CD14-positive monocyte (primary cell): ENCODE measurements around the gene KRIT1. TPM values are rescaled to one million over a fixed set of nuclear protein-coding genes. Genes with fewer than 3 reads are reported as not detected.

Source experiments
- DNase-seq, 3 donors: peaks; one replicate each; pipeline ENCODE4 v3.0.0-alpha.2; 2011 to 2022
- H2AFZ ChIP-seq: 2 replicates; pipeline ENCODE4 v1.6.0; 2012; ENCODE audit warnings: mild to moderate bottlenecking, low read depth, low read length, inconsistent platforms; ENCODE audit not compliant: insufficient read depth, poor library complexity, severe bottlenecking
- H3K27ac ChIP-seq, 2 donors: 1 replicate in 1 of 2; 2 replicates in 1 of 2; pipeline ENCODE4 v1.5.1; 2012 to 2013; ENCODE audit warnings: low read length in 2 of 2, control low read depth in 1 of 2, inconsistent platforms in 1 of 2, low read depth in 1 of 2, mild to moderate bottlenecking in 1 of 2
- H3K27me3 ChIP-seq, 2 donors: one replicate each; pipeline versions ENCODE4 v1.6.0 to v1.6.1; 2011 to 2013; ENCODE audit warnings: low read length in 2 of 2; ENCODE audit not compliant: control insufficient read depth in 2 of 2, insufficient read depth in 2 of 2
- H3K36me3 ChIP-seq, 2 donors: replicated peaks in 1 of 2; 1 replicate in 1 of 2; 2 replicates in 1 of 2; pipeline versions ENCODE4 v1.5.1 to v1.6.1; 2012 to 2013; ENCODE audit warnings: low read length in 2 of 2, control low read depth in 1 of 2, inconsistent platforms in 1 of 2, mild to moderate bottlenecking in 1 of 2; ENCODE audit not compliant: insufficient read depth in 2 of 2, control insufficient read depth in 1 of 2
- H3K4me1 ChIP-seq, 2 donors: 1 replicate in 1 of 2; 2 replicates in 1 of 2; pipeline versions ENCODE4 v1.5.1 to v1.6.1; 2012 to 2013; ENCODE audit warnings: low read length in 2 of 2, control low read depth in 1 of 2, inconsistent platforms in 1 of 2, mild to moderate bottlenecking in 1 of 2, moderate library complexity in 1 of 2; ENCODE audit not compliant: insufficient read depth in 2 of 2, control insufficient read depth in 1 of 2
- H3K4me2 ChIP-seq: replicated peaks from 2 replicates; pipeline ENCODE3; 2012; ENCODE audit warnings: low read length, moderate library complexity, mild to moderate bottlenecking; ENCODE audit not compliant: poor library complexity, severe bottlenecking; ENCODE audit errors: extremely low read depth
- H3K4me3 ChIP-seq, 3 experiments: fragments of 200-600 bp in 1 of 3; sonication (generic) in 1 of 3; replicated peaks in 1 of 3; 1 replicate in 2 of 3; 2 replicates in 1 of 3; pipeline ENCODE4 v1.5.1; 2011 to 2013; ENCODE audit warnings: low read length in 3 of 3, mild to moderate bottlenecking in 3 of 3, control low read depth in 2 of 3, low read depth in 2 of 3, inconsistent platforms in 1 of 3, moderate library complexity in 1 of 3
- H3K79me2 ChIP-seq: 2 replicates; pipeline ENCODE4 v1.6.0; 2012; ENCODE audit warnings: mild to moderate bottlenecking, control low read depth, inconsistent platforms, low read length, moderate library complexity; ENCODE audit not compliant: insufficient read depth
- H3K9ac ChIP-seq: 2 replicates; pipeline ENCODE4 v1.6.0; 2017; ENCODE audit warnings: low read length, mild to moderate bottlenecking; ENCODE audit not compliant: insufficient read depth, poor library complexity, severe bottlenecking
- H3K9me3 ChIP-seq, 2 donors: replicated peaks in 1 of 2; 1 replicate in 1 of 2; 2 replicates in 1 of 2; pipeline versions ENCODE4 v1.5.1 to v1.6.1; 2012 to 2013; ENCODE audit warnings: low read length in 2 of 2, control low read depth in 1 of 2; ENCODE audit not compliant: control insufficient read depth in 1 of 2, insufficient read depth in 1 of 2
- H4K20me1 ChIP-seq: 2 replicates; pipeline ENCODE4 v1.6.0; 2012; ENCODE audit warnings: mild to moderate bottlenecking, low read length, control low read depth, moderate library complexity; ENCODE audit not compliant: insufficient read depth
- H3K27ac Mint-ChIP-seq, 7 donors: one replicate each; pipeline ENCODE4 v1.8.0; 2020; ENCODE audit warnings: mild to moderate bottlenecking in 7 of 7, mixed read lengths in 7 of 7, moderate library complexity in 6 of 7, inconsistent platforms in 2 of 7
- H3K27me3 Mint-ChIP-seq, 3 donors: one replicate each; pipeline ENCODE4 v1.8.0; 2021 to 2022; ENCODE audit warnings: low read depth in 3 of 3, mild to moderate bottlenecking in 3 of 3, mixed read lengths in 3 of 3, moderate library complexity in 3 of 3, inconsistent platforms in 1 of 3
- H3K36me3 Mint-ChIP-seq, 2 donors: one replicate each; pipeline ENCODE4 v1.8.0; 2020; ENCODE audit warnings: mixed read lengths in 2 of 2, inconsistent platforms in 1 of 2, mild to moderate bottlenecking in 1 of 2
- H3K4me1 Mint-ChIP-seq: one replicate; pipeline ENCODE4 v1.8.0; 2020; ENCODE audit warnings: mild to moderate bottlenecking, mixed read lengths
- H3K4me3 Mint-ChIP-seq, 2 donors: one replicate each; pipeline ENCODE4 v1.8.0; 2020; ENCODE audit warnings: mild to moderate bottlenecking in 2 of 2, mixed read lengths in 2 of 2, moderate library complexity in 1 of 2
- H3K9me3 Mint-ChIP-seq, 7 donors: one replicate each; pipeline ENCODE4 v1.8.0; 2020 to 2022; ENCODE audit warnings: mixed read lengths in 7 of 7, mild to moderate bottlenecking in 6 of 7, moderate library complexity in 6 of 7, inconsistent platforms in 2 of 7
- WGBS: methylation state at CpG from one replicate; pipeline ENCODE4 v1.1.5; 2013; ENCODE audit warnings: missing lambda C conversion rate; ENCODE audit not compliant: insufficient coverage; 5-methylcytosine and 5-hydroxymethylcytosine counted together
- intact Hi-C, 2 donors: fragments of 100-400 bp; cut with micrococcal nuclease; formaldehyde crosslinking; loops; one replicate each; pipeline versions ENCODE4 v1.15.0 to v1.15.1; 2023
- polyA plus RNA-seq, 3 donors: library from polyadenylated mRNA; depleted of rRNA in 1 of 3; unstranded in 2 of 3; stranded (reverse) in 1 of 3; fragments of 300-500 nt in 2 of 3; fragments of >200 nt in 1 of 3; fragmentation: Illumina TruSeq in 2 of 3; gene quantifications; 1 replicate in 2 of 3; 2 replicates in 1 of 3; pipeline ENCODE4 v1.2.3, GENCODE V29; 2012 to 2021
- TF ChIP-seq, protein P1 (sequence below): fragments of 200-600 bp; IDR thresholded peaks from one replicate; pipeline ENCODE4 v1.8.0; 2022; ENCODE audit warnings: antibody characterized with exemption, mild to moderate bottlenecking

Gene KRIT1
- polyA plus RNA-seq, 3 donors, result 4.7 to 28.8 (median 6.8) TPM

DNA sequence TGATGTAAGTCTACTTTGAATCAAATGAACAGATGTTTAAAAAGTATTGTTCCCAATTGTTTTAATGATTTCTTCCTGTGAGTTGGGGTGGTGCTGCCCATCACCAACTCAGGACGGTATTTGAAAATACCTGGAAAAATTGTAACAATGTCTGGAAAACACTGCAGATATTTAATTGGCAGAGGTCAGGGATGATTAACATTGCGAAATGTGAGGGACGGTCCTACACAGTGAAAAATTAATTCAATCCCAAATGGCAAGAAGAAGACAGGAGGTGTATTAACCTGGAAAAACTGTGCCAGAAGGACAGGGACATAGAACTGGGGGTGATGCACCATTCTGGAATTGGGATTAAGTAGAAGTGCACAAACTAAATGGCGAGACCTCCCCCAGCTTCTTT, 29.6 kb upstream of the KRIT1 start:
- Histone ChIP-seq H3K27ac (no peak overlapping the region), H3K4me2 (no peak overlapping the region), H3K4me3 (no peak overlapping the region), H3K36me3 (peaks cover 0 to 1% of the 10 kb centered on the region in 2 donors), H3K27me3 (no peaks in the 10 kb centered on the region), H3K9ac (no peak overlapping the region), H3K79me2 (peaks cover 3% of the 10 kb centered on the region), H4K20me1 (peaks cover 4% of the 10 kb centered on the region), H3K4me1 (no peaks in the 10 kb centered on the region), H2AFZ (no peak overlapping the region), H3K9me3 (peaks cover 2 to 3% of the 10 kb centered on the region in 2 donors)
- no peaks in the 10 kb centered on the region for H3K4me1 Mint-ChIP-seq
- peaks cover 5 to 11% of the 10 kb centered on the region in 2 donors for H3K36me3 Mint-ChIP-seq
- H3K9me3 Mint-ChIP-seq, result peaks cover 4 to 8% (median 7%) of the 10 kb centered on the region in 7 donors
- intact Hi-C loops, result no loop called here
- TF ChIP-seq, protein P1, sequence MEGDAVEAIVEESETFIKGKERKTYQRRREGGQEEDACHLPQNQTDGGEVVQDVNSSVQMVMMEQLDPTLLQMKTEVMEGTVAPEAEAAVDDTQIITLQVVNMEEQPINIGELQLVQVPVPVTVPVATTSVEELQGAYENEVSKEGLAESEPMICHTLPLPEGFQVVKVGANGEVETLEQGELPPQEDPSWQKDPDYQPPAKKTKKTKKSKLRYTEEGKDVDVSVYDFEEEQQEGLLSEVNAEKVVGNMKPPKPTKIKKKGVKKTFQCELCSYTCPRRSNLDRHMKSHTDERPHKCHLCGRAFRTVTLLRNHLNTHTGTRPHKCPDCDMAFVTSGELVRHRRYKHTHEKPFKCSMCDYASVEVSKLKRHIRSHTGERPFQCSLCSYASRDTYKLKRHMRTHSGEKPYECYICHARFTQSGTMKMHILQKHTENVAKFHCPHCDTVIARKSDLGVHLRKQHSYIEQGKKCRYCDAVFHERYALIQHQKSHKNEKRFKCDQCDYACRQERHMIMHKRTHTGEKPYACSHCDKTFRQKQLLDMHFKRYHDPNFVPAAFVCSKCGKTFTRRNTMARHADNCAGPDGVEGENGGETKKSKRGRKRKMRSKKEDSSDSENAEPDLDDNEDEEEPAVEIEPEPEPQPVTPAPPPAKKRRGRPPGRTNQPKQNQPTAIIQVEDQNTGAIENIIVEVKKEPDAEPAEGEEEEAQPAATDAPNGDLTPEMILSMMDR, result no peak
- H3K27ac Mint-ChIP-seq, result no peak overlapping the region
- peaks cover 0 to 3% (median 0%) of the 10 kb centered on the region in 3 donors for H3K27me3 Mint-ChIP-seq
- WGBS, result 100% methylated on average over 2 of the region's 4 CpGs
- DNase-seq, result no peak
- no peak overlapping the region for H3K4me3 Mint-ChIP-seq

DNA sequence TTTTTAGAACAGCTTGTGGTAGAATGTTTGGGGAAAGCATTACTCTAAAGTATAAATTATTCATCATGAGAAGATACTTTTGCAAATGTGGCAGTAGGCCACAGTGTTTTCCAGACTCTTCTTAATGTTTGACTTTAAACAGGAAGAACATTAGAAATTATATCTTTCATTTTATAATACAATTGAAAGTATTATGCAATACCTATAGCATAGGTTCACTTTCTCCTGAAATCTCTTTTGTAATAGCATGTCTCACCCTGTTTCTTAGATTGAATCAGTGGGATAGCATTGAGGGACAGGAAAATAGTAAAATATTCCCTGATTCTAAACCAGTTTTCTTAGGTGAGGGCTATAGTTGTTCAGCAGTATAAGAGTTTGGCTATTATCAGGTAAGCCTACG, 23.2 kb upstream of the KRIT1 start:
- H3K36me3 ChIP-seq, result no peaks in the 10 kb centered on the region
- H3K9me3 ChIP-seq, result peaks cover 0 to 4% of the 10 kb centered on the region in 2 donors
- no peaks in the 10 kb centered on the region for H3K27me3 ChIP-seq
- H3K27ac ChIP-seq, result no peak overlapping the region
- WGBS, result no CpG with 5 or more reads among the region's 1 CpG
- H3K4me3 Mint-ChIP-seq, result no peak overlapping the region
- intact Hi-C loops, result no loop called here
- H4K20me1 ChIP-seq, result peaks cover 4% of the 10 kb centered on the region
- no peak overlapping the region for H3K9ac ChIP-seq
- H3K4me1 ChIP-seq, result no peaks in the 10 kb centered on the region
- H3K4me1 Mint-ChIP-seq, result no peaks in the 10 kb centered on the region
- H3K4me3 ChIP-seq, result no peak overlapping the region
- H2AFZ ChIP-seq, result no peak overlapping the region
- no peaks in the 10 kb centered on the region for H3K79me2 ChIP-seq
- peaks cover 0 to 1% (median 0%) of the 10 kb centered on the region in 3 donors for H3K27me3 Mint-ChIP-seq
- peaks cover 0 to 2% (median 1%) of the 10 kb centered on the region in 7 donors for H3K9me3 Mint-ChIP-seq
- TF ChIP-seq, protein P1, result no peak
- no peak for DNase-seq
- no peak overlapping the region for H3K27ac Mint-ChIP-seq
- H3K4me2 ChIP-seq, result no peak overlapping the region
- H3K36me3 Mint-ChIP-seq, result peaks cover 2 to 6% of the 10 kb centered on the region in 2 donors
